ENCODE measurements around the gene CD177. TPM values are rescaled to one million over a fixed set of nuclear protein-coding genes. Genes with fewer than 3 reads are reported as not detected.

Gene CD177
- total and polyA plus RNA-seq, 9 of the 15 experiments (the other 6 are each of a cell fraction or from before 2014, with no cell fraction given), result not detected

GRCh38 chr19:43409415-43409814 is 55.9 kb downstream of the CD177 start:
- Histone ChIP-seq H3K9me3 (replicated peaks; ENCODE audit: control insufficient read depth, insufficient read depth, low read depth, low read length) (no peaks in the 10 kb centered on the region), H3K79me2 (ENCODE audit: control insufficient read depth, insufficient read depth, low read length) (no peaks in the 10 kb centered on the region), H3K27ac (ENCODE audit: extremely low read depth, low read depth, low read length) (no peak overlapping the region), H3K9me1 (ENCODE audit: control insufficient read depth, insufficient read depth, low read length) (peaks cover 4% of the 10 kb centered on the region), H4K20me1 (replicated peaks; ENCODE audit: control insufficient read depth, insufficient read depth, low read length) (no peaks in the 10 kb centered on the region), H3K36me3 (ENCODE audit: control insufficient read depth, insufficient read depth, low read length) (no peaks in the 10 kb centered on the region), H3K4me1 (replicated peaks in 1 of 2; ENCODE audit: control insufficient read depth in 2 of 2, insufficient read depth in 2 of 2, low read length in 2 of 2) (peaks cover 0 to 10% of the 10 kb centered on the region in 2 experiments; a peak in 2 of 5 replicates), H3K27me3 (ENCODE audit: control insufficient read depth in 2 of 2, insufficient read depth in 2 of 2, low read length in 2 of 2) (peaks cover 15 to 19% of the 10 kb centered on the region in 2 experiments; a peak in 4 of 5 replicates), H3K4me3 (no peak overlapping the region), H3K9ac (ENCODE audit: insufficient read depth in 1 of 2, low read depth in 2 of 2, low read length in 2 of 2) (no peak overlapping the region), H2AFZ (ENCODE audit: low read depth, low read length) (no peak overlapping the region), H3K4me2 (ENCODE audit: insufficient read depth, low read length) (no peak overlapping the region)
- DNase-seq (ENCODE audit: extremely low read depth in 1 of 4, low spot score in 3 of 4) (no peak), FAIRE-seq (no peak), ATAC-seq (no peak)
- in situ Hi-C loops (cut with MboI) (no loop called here), intact Hi-C loops (cut with micrococcal nuclease) (no loop called here)
- BruUV-seq (replicated peaks), result no TSS peak
- TF ChIP-seq GABPA (tag; conservative IDR thresholded peaks at IDR 0.05; ENCODE audit: low read depth), result no peak
- no peak for TF ChIP-seq CHD7 (IDR thresholded peaks at IDR 0.05; ENCODE audit: low read depth, low read length)
- TF ChIP-seq FOXK2 (conservative IDR thresholded peaks at IDR 0.05 in 1 of 2, IDR thresholded peaks at IDR 0.05 in 1 of 2; ENCODE audit: low read depth in 2 of 2), result no peak
- no peak for TF ChIP-seq KLF6 (CRISPR knock-in tag; IDR thresholded peaks at IDR 0.05; ENCODE audit: borderline replicate concordance)
- TF ChIP-seq BMI1 (IDR thresholded peaks at IDR 0.05; ENCODE audit: low read length), result no peak
- 0% methylated on average over 1 of the region's 1 CpG for WGBS (ENCODE audit: insufficient coverage, low coverage, missing lambda C conversion rate)
- ChIA-PET CTCF (ENCODE audit: low intra/inter-chr PET ratio) (no interaction called here), POLR2A (no interaction called here)
